Measurements from ENCODE around the gene NOL11.

The NOL11 gene

GRCh38 chr17:67765623-67766022 is 47.9 kb downstream of the NOL11 start:
- Histone ChIP-seq H3K4me3 (ENCODE audit: low read depth, low read length) (no peak overlapping the region), H3K27me3 (ENCODE audit: insufficient read depth, low read depth, severe bottlenecking) (no peaks in the 10 kb centered on the region), H3K9me3 (ENCODE audit: severe bottlenecking) (no peaks in the 10 kb centered on the region), H3K36me3 (peaks cover 2% of the 10 kb centered on the region; the same call in 1 of the 2 replicates), H3K27ac (no peak overlapping the region)
- DNase-seq, result no peak
- TF ChIP-seq, protein P1, sequence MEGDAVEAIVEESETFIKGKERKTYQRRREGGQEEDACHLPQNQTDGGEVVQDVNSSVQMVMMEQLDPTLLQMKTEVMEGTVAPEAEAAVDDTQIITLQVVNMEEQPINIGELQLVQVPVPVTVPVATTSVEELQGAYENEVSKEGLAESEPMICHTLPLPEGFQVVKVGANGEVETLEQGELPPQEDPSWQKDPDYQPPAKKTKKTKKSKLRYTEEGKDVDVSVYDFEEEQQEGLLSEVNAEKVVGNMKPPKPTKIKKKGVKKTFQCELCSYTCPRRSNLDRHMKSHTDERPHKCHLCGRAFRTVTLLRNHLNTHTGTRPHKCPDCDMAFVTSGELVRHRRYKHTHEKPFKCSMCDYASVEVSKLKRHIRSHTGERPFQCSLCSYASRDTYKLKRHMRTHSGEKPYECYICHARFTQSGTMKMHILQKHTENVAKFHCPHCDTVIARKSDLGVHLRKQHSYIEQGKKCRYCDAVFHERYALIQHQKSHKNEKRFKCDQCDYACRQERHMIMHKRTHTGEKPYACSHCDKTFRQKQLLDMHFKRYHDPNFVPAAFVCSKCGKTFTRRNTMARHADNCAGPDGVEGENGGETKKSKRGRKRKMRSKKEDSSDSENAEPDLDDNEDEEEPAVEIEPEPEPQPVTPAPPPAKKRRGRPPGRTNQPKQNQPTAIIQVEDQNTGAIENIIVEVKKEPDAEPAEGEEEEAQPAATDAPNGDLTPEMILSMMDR (IDR thresholded peaks at IDR 0.05; ENCODE audit: low read depth, low read length), result no peak

DNA sequence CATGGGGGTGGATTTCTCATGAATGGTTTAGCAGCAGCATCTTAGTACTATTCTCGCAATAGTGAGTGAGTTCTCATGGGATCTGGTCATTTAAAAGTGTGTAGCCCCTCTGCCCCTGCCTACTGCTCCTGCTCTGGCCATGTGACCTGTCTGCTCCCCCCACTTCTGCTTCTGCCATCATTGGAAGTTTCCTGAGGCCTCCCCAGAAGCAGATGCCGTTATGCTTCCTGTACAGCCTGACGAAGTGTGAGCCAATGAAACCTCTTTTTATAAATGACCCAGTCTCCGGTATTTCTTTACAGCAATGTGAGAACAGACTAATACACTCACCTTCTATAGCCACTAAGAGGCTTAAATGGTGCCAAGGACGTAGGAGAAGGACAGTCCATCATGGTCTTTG is 51.5 kb downstream of the NOL11 start:
- Histone ChIP-seq H3K4me3 (ENCODE audit: low read depth, low read length) (no peak overlapping the region; the same call in 1 of the 2 replicates), H3K27me3 (ENCODE audit: insufficient read depth, low read depth, severe bottlenecking) (no peaks in the 10 kb centered on the region), H3K27ac (peak overlapping the region; percentile 25), H3K9me3 (ENCODE audit: severe bottlenecking) (no peaks in the 10 kb centered on the region), H3K36me3 (no peaks in the 10 kb centered on the region)
- DNase-seq, result peak; percentile 66
- TF ChIP-seq, protein P1 (IDR thresholded peaks at IDR 0.05; ENCODE audit: low read depth, low read length), result no peak

DNA sequence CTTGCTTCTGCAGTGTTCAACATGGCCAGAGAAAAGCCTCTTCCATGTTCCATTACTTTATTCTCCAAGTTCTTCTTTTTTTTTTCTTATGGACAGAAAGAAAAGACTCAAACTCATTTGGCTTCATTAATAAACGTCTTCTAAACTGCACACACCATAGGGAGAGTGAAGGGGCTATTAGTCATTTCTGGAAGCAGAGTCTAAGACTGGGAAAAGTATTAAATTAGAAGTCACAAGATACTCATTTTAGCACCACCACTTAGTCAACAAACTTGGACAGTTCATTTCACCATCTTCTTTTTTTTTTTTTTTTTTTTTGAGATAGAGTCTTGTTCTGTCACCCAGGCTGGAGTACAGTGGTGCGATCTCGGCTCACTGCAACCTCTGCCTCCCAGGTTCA is 52.8 kb downstream of the NOL11 start:
- H3K9me3 ChIP-seq (ENCODE audit: severe bottlenecking), result no peaks in the 10 kb centered on the region

GRCh38 chr17:67772679-67773078 is 54.9 kb downstream of the NOL11 start:
- no peak for DNase-seq
- H3K27ac ChIP-seq, result no peak overlapping the region
- no peaks in the 10 kb centered on the region for H3K36me3 ChIP-seq
- no peaks in the 10 kb centered on the region for H3K27me3 ChIP-seq (ENCODE audit: insufficient read depth, low read depth, severe bottlenecking)
- TF ChIP-seq, protein P1 (IDR thresholded peaks at IDR 0.05; ENCODE audit: low read depth, low read length), result no peak
- H3K4me3 ChIP-seq (ENCODE audit: low read depth, low read length), result no peak overlapping the region
- no peaks in the 10 kb centered on the region for H3K9me3 ChIP-seq (ENCODE audit: severe bottlenecking)

More for the DNA sequence above, 52.8 kb downstream of the NOL11 start:
- no peak for DNase-seq
- Histone ChIP-seq H3K36me3 (no peaks in the 10 kb centered on the region), H3K4me3 (ENCODE audit: low read depth, low read length) (no peak overlapping the region), H3K27me3 (ENCODE audit: insufficient read depth, low read depth, severe bottlenecking) (no peaks in the 10 kb centered on the region), H3K27ac (no peak overlapping the region)
- TF ChIP-seq, protein P1 (IDR thresholded peaks at IDR 0.05; ENCODE audit: low read depth, low read length), result no peak

GRCh38 chr17:67773246-67773645 is 55.5 kb downstream of the NOL11 start:
- Histone ChIP-seq H3K4me3 (ENCODE audit: low read depth, low read length) (no peak overlapping the region), H3K27ac (no peak overlapping the region), H3K27me3 (ENCODE audit: insufficient read depth, low read depth, severe bottlenecking) (no peaks in the 10 kb centered on the region), H3K9me3 (ENCODE audit: severe bottlenecking) (no peaks in the 10 kb centered on the region), H3K36me3 (no peaks in the 10 kb centered on the region)
- no peak for DNase-seq
- TF ChIP-seq, protein P1 (IDR thresholded peaks at IDR 0.05; ENCODE audit: low read depth, low read length), result no peak

DNA sequence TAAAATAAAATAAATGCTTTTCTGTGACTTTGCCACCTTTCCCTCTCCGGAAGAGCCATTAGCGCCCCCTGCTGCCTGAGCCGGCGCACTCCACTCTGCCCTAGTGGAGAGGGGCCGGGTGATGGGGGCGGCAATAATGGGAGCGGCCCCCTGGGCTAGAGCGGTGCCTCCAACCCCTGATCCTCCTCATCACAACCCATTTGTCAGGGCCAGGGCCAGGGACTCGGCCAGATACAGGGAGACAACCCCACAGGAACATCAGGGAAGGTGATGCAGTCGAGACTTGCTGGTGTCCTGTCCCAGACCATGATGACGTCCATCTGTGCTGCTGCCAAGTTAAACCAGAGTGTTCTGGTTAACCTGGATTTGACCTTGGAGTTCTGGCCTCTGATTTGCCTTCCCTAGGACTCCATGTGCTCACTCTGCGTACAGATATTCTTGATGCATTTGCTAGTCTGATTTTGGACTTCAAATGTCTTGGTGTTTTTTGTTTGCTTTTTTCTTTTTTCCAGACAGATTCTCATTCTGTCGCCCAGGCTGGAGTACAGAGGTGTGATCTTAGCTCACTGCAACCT is 61.4 kb downstream of the NOL11 start:
- TF ChIP-seq, protein P1 (IDR thresholded peaks at IDR 0.05; ENCODE audit: low read depth, low read length), result peak; percentile 81
- peak; percentile 72 for DNase-seq

More for the DNA sequence above, 61.4 kb downstream of the NOL11 start:
- H3K27me3 ChIP-seq (ENCODE audit: insufficient read depth, low read depth, severe bottlenecking), result no peaks in the 10 kb centered on the region
- 0 out of 2 replicates have a peak overlapping the region, but pooled peaks have one; percentile 0 for H3K4me3 ChIP-seq (ENCODE audit: low read depth, low read length)
- H3K27ac ChIP-seq, result peak overlapping the region; percentile 4
- H3K36me3 ChIP-seq, result no peaks in the 10 kb centered on the region
- no peaks in the 10 kb centered on the region for H3K9me3 ChIP-seq (ENCODE audit: severe bottlenecking)
